ENCODE results near the gene ADD2. TPM values are rescaled to one million over a fixed set of nuclear protein-coding genes. Genes with fewer than 3 reads are reported as not detected.

Gene ADD2
- total RNA-seq, 2 donors from 2014 or later = 18.3 to 76.0 TPM

GRCh38 chr2:70719231-70719630, 48.8 kb downstream of the ADD2 start:
- Mint-ChIP-seq H3K9me3 (no peaks in the 10 kb centered on the region), H3K36me3 (no peaks in the 10 kb centered on the region), H3K27ac (no peak overlapping the region)
- DNase-seq (ENCODE audit: low spot score in 2 of 2) (no peak), ATAC-seq (no peak)

GRCh38 chr2:70718736-70719135, 49.3 kb downstream of the ADD2 start:
- no peak for DNase-seq (ENCODE audit: low spot score in 2 of 2)
- no peaks in the 10 kb centered on the region for H3K36me3 Mint-ChIP-seq
- ATAC-seq = no peak
- no peaks in the 10 kb centered on the region for H3K9me3 Mint-ChIP-seq
- H3K27ac Mint-ChIP-seq = no peak overlapping the region

- ATAC-seq (no peak), DNase-seq (ENCODE audit: low spot score in 2 of 2) (no peak)
- Mint-ChIP-seq H3K9me3 (no peaks in the 10 kb centered on the region), H3K27ac (peak overlapping the region in 1 of 2 donors; percentile 35), H3K36me3 (no peaks in the 10 kb centered on the region)
These were observed 49.8 kb downstream of the ADD2 start for GRCh38 chr2:70718241-70718640.

GRCh38 chr2:70717431-70718038, 50.5 kb downstream of the ADD2 start:
- ATAC-seq (no peak), DNase-seq (ENCODE audit: low spot score in 2 of 2) (no peak)
- peak overlapping the region in 1 of 2 donors; percentile 35 for H3K27ac Mint-ChIP-seq
- no peaks in the 10 kb centered on the region for H3K36me3 Mint-ChIP-seq
- H3K9me3 Mint-ChIP-seq = no peaks in the 10 kb centered on the region

- H3K27ac Mint-ChIP-seq = no peak overlapping the region
- DNase-seq (ENCODE audit: low spot score in 2 of 2) (no peak), ATAC-seq (no peak)
- no peaks in the 10 kb centered on the region for H3K36me3 Mint-ChIP-seq
- no peaks in the 10 kb centered on the region for H3K9me3 Mint-ChIP-seq
These were observed 51.0 kb downstream of the ADD2 start for GRCh38 chr2:70716951-70717350.

- ATAC-seq (no peak), DNase-seq (ENCODE audit: low spot score in 2 of 2) (peak in 1 of 2 donors; percentile 30)
- Mint-ChIP-seq H3K36me3 (no peaks in the 10 kb centered on the region), H3K27ac (no peak overlapping the region), H3K9me3 (no peaks in the 10 kb centered on the region)
These were observed 51.8 kb downstream of the ADD2 start for GRCh38 chr2:70716131-70716743.

GRCh38 chr2:70715071-70715985, 52.7 kb downstream of the ADD2 start:
- DNase-seq (ENCODE audit: low spot score in 2 of 2) (peak in 1 of 2 donors; percentile 7), ATAC-seq (no peak)
- Mint-ChIP-seq H3K36me3 (no peaks in the 10 kb centered on the region), H3K9me3 (no peaks in the 10 kb centered on the region), H3K27ac (peak overlapping the region in 1 of 2 donors; percentile 38)

- no peaks in the 10 kb centered on the region for H3K36me3 Mint-ChIP-seq
- no peaks in the 10 kb centered on the region for H3K9me3 Mint-ChIP-seq
- H3K27ac Mint-ChIP-seq = no peak overlapping the region
- no peak for DNase-seq (ENCODE audit: low spot score in 2 of 2)
- ATAC-seq = no peak
These were observed 53.7 kb downstream of the ADD2 start for GRCh38 chr2:70714141-70714905.

- ATAC-seq = no peak
These were observed 55.1 kb downstream of the ADD2 start for GRCh38 chr2:70712916-70713315.

GRCh38 chr2:70711191-70711590, 56.8 kb downstream of the ADD2 start:
- no peak for ATAC-seq
- no peak overlapping the region for H3K27ac Mint-ChIP-seq
- no peaks in the 10 kb centered on the region for H3K9me3 Mint-ChIP-seq
- H3K36me3 Mint-ChIP-seq = no peaks in the 10 kb centered on the region
- no peak for DNase-seq (ENCODE audit: low spot score in 2 of 2)

More at GRCh38 chr2:70712916-70713315, 55.1 kb downstream of the ADD2 start:
- Mint-ChIP-seq H3K9me3 (no peaks in the 10 kb centered on the region), H3K27ac (no peak overlapping the region), H3K36me3 (no peaks in the 10 kb centered on the region)
- DNase-seq (ENCODE audit: low spot score in 2 of 2) = no peak

GRCh38 chr2:70710038-70710690, 57.8 kb downstream of the ADD2 start:
- H3K9me3 Mint-ChIP-seq = no peaks in the 10 kb centered on the region
- no peak for ATAC-seq
- DNase-seq (ENCODE audit: low spot score in 2 of 2) = peak in 1 of 2 donors; percentile 37
- no peaks in the 10 kb centered on the region for H3K36me3 Mint-ChIP-seq
- peak overlapping the region in 1 of 2 donors; percentile 45 for H3K27ac Mint-ChIP-seq

- DNase-seq (ENCODE audit: low spot score in 2 of 2) = no peak
- peak in 1 of 2 donors; percentile 61 for ATAC-seq
- Mint-ChIP-seq H3K27ac (peak overlapping the region; percentile 45 to 60), H3K9me3 (no peaks in the 10 kb centered on the region), H3K36me3 (no peaks in the 10 kb centered on the region)
These were observed 58.5 kb downstream of the ADD2 start for GRCh38 chr2:70709275-70710037.

- H3K27ac Mint-ChIP-seq = peak overlapping the region in 1 of 2 donors; percentile 60
- DNase-seq (ENCODE audit: low spot score in 2 of 2) = no peak
- H3K9me3 Mint-ChIP-seq = no peaks in the 10 kb centered on the region
- no peaks in the 10 kb centered on the region for H3K36me3 Mint-ChIP-seq
- peak; percentile 37 to 60 for ATAC-seq
These were observed 59.4 kb downstream of the ADD2 start for GRCh38 chr2:70708376-70709199.

- Mint-ChIP-seq H3K9me3 (no peaks in the 10 kb centered on the region), H3K36me3 (no peaks in the 10 kb centered on the region), H3K27ac (peak overlapping the region in 1 of 2 donors; percentile 27)
- ATAC-seq (no peak), DNase-seq (ENCODE audit: low spot score in 2 of 2) (no peak)
These were observed 60.3 kb downstream of the ADD2 start for GRCh38 chr2:70707706-70708105.

Measured in activated naive CD4-positive, alpha-beta T cell treated with anti-CD3 and anti-CD28 coated beads, Interleukin-2, amount 50 U/mL, for 72 hours (primary cell).